ENCODE data around the gene HSBP1L1. TPM values are rescaled to one million over a fixed set of nuclear protein-coding genes. Genes with fewer than 3 reads are reported as not detected.
A peak's percentile ranks its signal among the peaks of the same experiment; 100 is the strongest.

The HSBP1L1 gene
- total RNA-seq, 2 donors from 2014 or later, result 51.8 to 59.6 TPM

DNA sequence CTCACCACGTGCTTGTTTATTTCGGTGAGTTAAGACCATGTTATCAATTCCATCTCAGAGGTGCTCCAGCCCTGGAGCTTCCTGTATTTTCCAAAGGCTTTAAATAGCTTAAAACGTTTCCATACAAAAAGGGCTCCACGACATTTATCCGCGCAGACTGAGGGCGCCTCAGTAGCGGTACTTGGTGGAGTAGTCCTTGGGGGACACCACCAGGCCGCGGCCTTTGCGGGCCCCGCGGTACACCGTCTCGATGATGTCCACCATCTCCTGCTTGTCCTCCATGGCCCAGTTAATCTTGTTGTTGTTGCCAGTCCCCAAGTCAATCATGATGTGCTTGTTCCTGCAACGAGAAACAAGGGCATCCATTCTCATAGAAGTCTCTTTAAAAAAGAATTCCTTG lies 9.1 kb downstream of the HSBP1L1 start:
- H3K4me3 ChIP-seq, result no peak overlapping the region
- intact Hi-C loops (cut with DNase I), result no loop called here

DNA sequence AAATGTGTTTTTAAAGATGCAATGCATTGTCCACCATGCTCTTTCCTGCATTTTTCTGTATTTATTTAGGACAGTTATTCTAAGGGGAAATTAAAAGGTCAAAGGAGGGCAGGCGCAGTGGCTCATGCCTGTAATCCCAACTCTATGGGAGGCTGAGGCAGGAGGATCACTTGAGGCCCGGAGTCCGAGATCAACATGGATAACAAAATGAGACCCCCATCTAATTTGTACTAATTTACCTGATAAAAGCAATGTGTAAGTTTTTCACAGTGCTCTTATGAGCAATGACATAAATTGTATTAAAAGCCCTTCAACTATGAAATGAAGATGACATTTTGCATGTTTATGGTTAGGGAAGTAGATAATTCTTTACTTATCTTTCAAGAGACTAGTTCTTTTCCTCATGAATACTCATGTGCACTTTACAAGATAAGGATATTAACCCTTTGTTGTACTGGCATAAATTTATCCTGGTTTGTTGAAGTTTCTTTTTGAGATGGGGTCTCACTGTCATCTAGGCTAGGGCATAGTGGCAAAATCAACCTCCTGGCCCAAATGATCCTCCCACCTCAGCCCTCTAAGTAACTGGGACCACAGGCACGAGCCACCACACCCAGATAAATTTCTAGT lies 9.7 kb downstream of the HSBP1L1 start:
- no peaks in the 10 kb centered on the region for H3K9me3 ChIP-seq
- TF ChIP-seq, protein P1, sequence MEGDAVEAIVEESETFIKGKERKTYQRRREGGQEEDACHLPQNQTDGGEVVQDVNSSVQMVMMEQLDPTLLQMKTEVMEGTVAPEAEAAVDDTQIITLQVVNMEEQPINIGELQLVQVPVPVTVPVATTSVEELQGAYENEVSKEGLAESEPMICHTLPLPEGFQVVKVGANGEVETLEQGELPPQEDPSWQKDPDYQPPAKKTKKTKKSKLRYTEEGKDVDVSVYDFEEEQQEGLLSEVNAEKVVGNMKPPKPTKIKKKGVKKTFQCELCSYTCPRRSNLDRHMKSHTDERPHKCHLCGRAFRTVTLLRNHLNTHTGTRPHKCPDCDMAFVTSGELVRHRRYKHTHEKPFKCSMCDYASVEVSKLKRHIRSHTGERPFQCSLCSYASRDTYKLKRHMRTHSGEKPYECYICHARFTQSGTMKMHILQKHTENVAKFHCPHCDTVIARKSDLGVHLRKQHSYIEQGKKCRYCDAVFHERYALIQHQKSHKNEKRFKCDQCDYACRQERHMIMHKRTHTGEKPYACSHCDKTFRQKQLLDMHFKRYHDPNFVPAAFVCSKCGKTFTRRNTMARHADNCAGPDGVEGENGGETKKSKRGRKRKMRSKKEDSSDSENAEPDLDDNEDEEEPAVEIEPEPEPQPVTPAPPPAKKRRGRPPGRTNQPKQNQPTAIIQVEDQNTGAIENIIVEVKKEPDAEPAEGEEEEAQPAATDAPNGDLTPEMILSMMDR (IDR thresholded peaks at IDR 0.05), result no peak
- peaks cover 9% of the 10 kb centered on the region for H3K36me3 ChIP-seq

More for the DNA sequence above, 9.1 kb downstream of the HSBP1L1 start:
- DNase-seq, result no peak
- Histone ChIP-seq H3K27me3 (no peaks in the 10 kb centered on the region), H3K4me1 (peaks cover 4% of the 10 kb centered on the region), H3K9me3 (no peaks in the 10 kb centered on the region), H3K27ac (peak overlapping the region; percentile 62), H3K9ac (ENCODE audit: low read depth in 2 of 2, low read length in 2 of 2) (no peak overlapping the region), H3K36me3 (peaks cover 9% of the 10 kb centered on the region)
- TF ChIP-seq, protein P1 (IDR thresholded peaks at IDR 0.05), result no peak

DNA sequence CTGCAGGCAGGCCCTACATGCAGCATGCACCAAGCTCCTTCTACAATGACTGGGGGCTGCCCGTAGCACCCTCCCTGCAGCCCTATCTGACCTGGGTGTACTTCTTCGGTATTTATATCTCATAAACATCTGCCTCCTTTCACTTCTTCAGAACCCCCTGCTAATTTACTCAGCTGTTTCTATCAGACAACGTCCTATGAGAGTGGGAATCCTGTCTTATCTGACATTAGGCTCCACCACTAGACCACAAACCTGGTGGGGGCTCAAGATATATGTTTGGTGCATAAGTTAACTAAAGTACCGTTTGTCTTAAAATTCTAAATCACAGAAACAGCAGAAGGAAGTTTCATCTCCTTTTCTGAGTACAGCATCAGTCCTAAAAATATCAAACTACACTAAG lies 10.6 kb downstream of the HSBP1L1 start:
- Histone ChIP-seq H3K27ac (no peak overlapping the region), H3K27me3 (no peaks in the 10 kb centered on the region), H3K4me1 (peaks cover 4% of the 10 kb centered on the region), H3K9me3 (no peaks in the 10 kb centered on the region), H3K4me3 (no peak overlapping the region), H3K9ac (ENCODE audit: low read depth in 2 of 2, low read length in 2 of 2) (no peak overlapping the region), H3K36me3 (peaks cover 9% of the 10 kb centered on the region)
- DNase-seq, result no peak
- intact Hi-C loops (cut with DNase I), result no loop called here
- TF ChIP-seq, protein P1 (IDR thresholded peaks at IDR 0.05), result no peak

More for the DNA sequence above, 9.7 kb downstream of the HSBP1L1 start:
- intact Hi-C loops (cut with DNase I), result no loop called here
- H3K4me3 ChIP-seq, result no peak overlapping the region
- peaks cover 4% of the 10 kb centered on the region for H3K4me1 ChIP-seq
- DNase-seq, result no peak
- H3K27me3 ChIP-seq, result no peaks in the 10 kb centered on the region
- no peak overlapping the region for H3K9ac ChIP-seq (ENCODE audit: low read depth in 2 of 2, low read length in 2 of 2)
- no peak overlapping the region for H3K27ac ChIP-seq

DNA sequence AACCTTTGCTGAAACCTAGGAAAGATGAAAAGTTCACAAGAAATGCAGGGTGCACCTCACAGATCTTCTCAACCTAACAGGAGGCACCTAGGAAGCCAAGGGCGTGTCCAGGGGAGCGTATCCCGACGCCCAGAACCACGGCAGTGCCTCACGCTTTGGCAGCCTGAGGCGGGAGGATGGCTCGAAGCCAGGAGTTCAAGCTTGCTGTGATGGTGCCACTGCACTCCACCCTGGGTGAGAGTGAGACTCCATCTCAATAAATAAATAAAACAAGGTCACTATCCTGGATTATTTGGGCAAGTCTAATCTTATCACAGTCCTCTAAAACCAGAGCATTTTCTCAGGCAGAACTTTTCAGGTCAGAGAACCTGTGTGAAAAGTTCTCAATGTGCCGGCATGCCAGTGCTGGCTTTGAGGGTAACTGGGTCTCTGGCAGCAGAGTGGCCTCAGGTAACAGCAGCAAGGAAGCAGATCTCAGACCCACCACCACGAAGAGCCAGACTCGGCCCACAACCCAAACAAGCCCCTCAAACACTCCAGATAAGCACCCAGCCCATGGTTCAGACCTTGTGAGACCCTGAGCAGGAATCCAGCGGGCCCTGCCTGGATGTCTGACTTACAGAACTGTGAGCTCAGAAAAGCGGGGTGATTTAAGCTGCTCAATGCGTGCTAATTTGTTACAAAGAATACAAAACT lies 11.7 kb downstream of the HSBP1L1 start:
- Histone ChIP-seq H3K9me3 (no peaks in the 10 kb centered on the region), H3K9ac (ENCODE audit: low read depth in 2 of 2, low read length in 2 of 2) (peak overlapping the region in 1 of 2 donors; percentile 46), H3K27me3 (no peaks in the 10 kb centered on the region), H3K4me3 (no peak overlapping the region), H3K4me1 (peaks cover 4% of the 10 kb centered on the region), H3K27ac (no peak overlapping the region), H3K36me3 (peaks cover 6% of the 10 kb centered on the region)
- TF ChIP-seq, protein P1 (IDR thresholded peaks at IDR 0.05), result no peak
- intact Hi-C loops (cut with DNase I), result no loop called here
- no peak for DNase-seq

DNA sequence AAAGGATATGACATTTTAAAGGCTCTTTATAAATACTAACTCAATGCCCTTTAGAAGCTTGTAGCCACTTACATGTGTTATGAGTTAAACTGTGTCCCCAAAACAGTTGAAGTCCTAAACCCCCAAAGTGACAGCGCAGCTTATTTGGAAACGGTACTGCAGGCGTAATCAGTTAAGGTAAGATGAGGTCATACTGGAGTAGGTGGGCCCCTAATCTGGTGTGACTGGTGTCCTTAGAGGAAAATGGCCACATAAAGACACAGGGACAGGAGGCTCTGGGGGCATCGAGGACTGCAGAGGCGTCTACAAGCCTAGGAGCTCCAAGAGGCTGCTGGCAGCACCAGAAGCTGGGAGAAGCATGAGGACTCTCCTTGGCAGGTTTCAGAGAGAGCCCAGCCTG lies 15.4 kb downstream of the HSBP1L1 start:
- intact Hi-C loops (cut with DNase I), result loop anchor here (5.0 to 10.0 kb wide), 2 partner anchors 45 to 52 kb away; partner anchors contain the start of gene RBFA
- H3K27me3 ChIP-seq, result no peaks in the 10 kb centered on the region
- H3K27ac ChIP-seq, result no peak overlapping the region
- H3K9ac ChIP-seq (ENCODE audit: low read depth in 2 of 2, low read length in 2 of 2), result no peak overlapping the region
- H3K36me3 ChIP-seq, result no peaks in the 10 kb centered on the region
- H3K4me3 ChIP-seq, result no peak overlapping the region
- H3K9me3 ChIP-seq, result no peaks in the 10 kb centered on the region
- H3K4me1 ChIP-seq, result no peaks in the 10 kb centered on the region
- TF ChIP-seq, protein P1 (IDR thresholded peaks at IDR 0.05), result no peak
- DNase-seq, result no peak
